A673 (cell line): ENCODE results near the gene LRCH1.

Experiments
- EZH2 ChIP-seq: fragments of 200-600 bp; sonication (generic); IDR thresholded peaks from 2 replicates; pipeline ENCODE4 v1.6.1; 2017; ENCODE audit warnings: borderline replicate concordance, low read depth, mild to moderate bottlenecking, mixed read lengths, antibody characterized with exemption, low read length; ENCODE audit not compliant: poor library complexity, severe bottlenecking
- TF ChIP-seq, protein P1 (sequence below): fragments of 300-800, 200-600 bp; sonication (generic); conservative IDR thresholded peaks from 2 replicates; pipeline ENCODE4 v1.5.1; 2017; ENCODE audit warnings: low read depth, mild to moderate bottlenecking, antibody characterized with exemption, low read length, moderate library complexity, mixed read lengths

DNA sequence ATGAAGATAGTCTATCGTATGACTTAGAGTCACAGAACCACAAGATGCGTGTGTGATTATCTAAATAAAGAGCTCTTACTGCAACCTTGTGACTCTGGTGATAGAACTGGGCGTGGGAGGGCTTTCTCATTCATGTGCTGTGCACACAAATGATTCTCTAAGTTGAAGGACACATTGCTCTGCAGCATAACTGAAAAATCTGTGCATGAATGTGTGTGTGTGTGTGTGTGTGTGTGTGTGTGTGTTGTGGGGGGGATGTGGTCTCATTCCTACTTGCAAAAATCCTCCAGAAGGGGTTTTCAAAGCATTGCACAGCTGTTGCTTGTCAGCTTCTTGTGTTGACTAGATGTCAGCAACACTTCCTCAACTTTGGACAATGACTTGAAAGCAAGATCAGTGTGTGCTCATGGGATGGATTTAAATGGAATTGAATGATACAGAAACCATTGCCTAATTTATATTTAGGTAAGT is 22.4 kb downstream of the LRCH1 start:
- TF ChIP-seq, protein P1, sequence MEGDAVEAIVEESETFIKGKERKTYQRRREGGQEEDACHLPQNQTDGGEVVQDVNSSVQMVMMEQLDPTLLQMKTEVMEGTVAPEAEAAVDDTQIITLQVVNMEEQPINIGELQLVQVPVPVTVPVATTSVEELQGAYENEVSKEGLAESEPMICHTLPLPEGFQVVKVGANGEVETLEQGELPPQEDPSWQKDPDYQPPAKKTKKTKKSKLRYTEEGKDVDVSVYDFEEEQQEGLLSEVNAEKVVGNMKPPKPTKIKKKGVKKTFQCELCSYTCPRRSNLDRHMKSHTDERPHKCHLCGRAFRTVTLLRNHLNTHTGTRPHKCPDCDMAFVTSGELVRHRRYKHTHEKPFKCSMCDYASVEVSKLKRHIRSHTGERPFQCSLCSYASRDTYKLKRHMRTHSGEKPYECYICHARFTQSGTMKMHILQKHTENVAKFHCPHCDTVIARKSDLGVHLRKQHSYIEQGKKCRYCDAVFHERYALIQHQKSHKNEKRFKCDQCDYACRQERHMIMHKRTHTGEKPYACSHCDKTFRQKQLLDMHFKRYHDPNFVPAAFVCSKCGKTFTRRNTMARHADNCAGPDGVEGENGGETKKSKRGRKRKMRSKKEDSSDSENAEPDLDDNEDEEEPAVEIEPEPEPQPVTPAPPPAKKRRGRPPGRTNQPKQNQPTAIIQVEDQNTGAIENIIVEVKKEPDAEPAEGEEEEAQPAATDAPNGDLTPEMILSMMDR, result no peak
- no peak for TF ChIP-seq EZH2
